H1 (cell line): ENCODE results near the gene DDX4. TPM values are rescaled to one million over a fixed set of nuclear protein-coding genes. Genes with fewer than 3 reads are reported as not detected.

ENCODE experiments used
- CTCF ChIA-PET: fragments of 300-600 bp; sonication (Branson Sonifier 250); formaldehyde crosslinking; loops from one replicate; lab custom pipeline; 2021; ENCODE audit not compliant: partially characterized antibody; lab: Charles Lee
- POLR2A ChIA-PET: fragments of 300-600 bp; sonication (Branson Sonifier 250); formaldehyde crosslinking; loops from one replicate; lab custom pipeline; 2021; ENCODE audit warnings: inconsistent platforms; ENCODE audit not compliant: partially characterized antibody; lab: Charles Lee
- DNase-seq, 2 experiments: peaks; one replicate each; pipeline versions ENCODE4 v3.0.0 to v3.0.0-alpha.2; 2010 to 2022; ENCODE audit warnings: low spot score in 2 of 2, low read depth in 1 of 2, mixed read lengths in 1 of 2
- FAIRE-seq: peaks from 2 replicates; lab custom pipeline; 2011; peaks lifted over from hg19 to GRCh38; lab: Jason Lieb, UNC
- H2AFZ ChIP-seq: 2 replicates; pipeline ENCODE4 v1.8.1; 2012; ENCODE audit warnings: low read length, inconsistent platforms
- H2AK5ac ChIP-seq: 2 replicates; pipeline ENCODE4 v1.6.1; 2013; ENCODE audit warnings: low read depth, low read length
- H2BK120ac ChIP-seq: replicated peaks from 2 replicates; pipeline ENCODE3; 2013; ENCODE audit warnings: low read depth, low read length, inconsistent platforms
- H2BK12ac ChIP-seq: 2 replicates; pipeline ENCODE4 v1.6.1; 2013; ENCODE audit warnings: low read depth, low read length
- H2BK15ac ChIP-seq: 2 replicates; pipeline ENCODE4 v1.6.1; 2013; ENCODE audit warnings: low read length
- H2BK20ac ChIP-seq: 2 replicates; pipeline ENCODE4 v1.6.1; 2013; ENCODE audit warnings: low read length
- H2BK5ac ChIP-seq: 2 replicates; pipeline ENCODE4 v1.6.1; 2013; ENCODE audit warnings: low read depth, low read length
- H3K14ac ChIP-seq: 2 replicates; pipeline ENCODE4 v1.6.1; 2013; ENCODE audit warnings: inconsistent platforms; ENCODE audit not compliant: insufficient read length
- H3K18ac ChIP-seq: 2 replicates; pipeline ENCODE4 v1.6.1; 2013; ENCODE audit warnings: low read length; ENCODE audit errors: extremely low read depth
- H3K23ac ChIP-seq: 2 replicates; pipeline ENCODE4 v1.6.1; 2013; ENCODE audit warnings: inconsistent platforms; ENCODE audit not compliant: insufficient read length
- H3K23me2 ChIP-seq: 2 replicates; pipeline ENCODE4 v1.6.1; 2013; ENCODE audit warnings: low read depth, low read length
- H3K27ac ChIP-seq: 2 replicates; pipeline ENCODE4 v1.6.1; 2011; ENCODE audit warnings: low read depth, low read length, inconsistent platforms
- H3K27me3 ChIP-seq, 4 experiments: replicated peaks in 1 of 4; 1 replicate in 1 of 4; 2 replicates in 3 of 4; pipeline versions ENCODE4 v1.6.1 to v1.8.1; 2011 to 2013; ENCODE audit warnings: low read length in 3 of 4, mild to moderate bottlenecking in 3 of 4, inconsistent platforms in 2 of 4, mixed read lengths in 2 of 4, moderate library complexity in 1 of 4; ENCODE audit not compliant: control insufficient read depth in 3 of 4, insufficient read depth in 3 of 4; ENCODE audit errors: extremely low read depth in 1 of 4
- H3K36me3 ChIP-seq, 4 experiments: 2 replicates each; pipeline versions ENCODE4 v1.6.1 to v1.8.1; 2011 to 2013; ENCODE audit warnings: mild to moderate bottlenecking in 4 of 4, low read length in 3 of 4, moderate library complexity in 2 of 4, control low read depth in 1 of 4, inconsistent platforms in 1 of 4; ENCODE audit not compliant: insufficient read depth in 4 of 4, control insufficient read depth in 2 of 4
- H3K4ac ChIP-seq: replicated peaks from 2 replicates; pipeline ENCODE3; 2013; ENCODE audit warnings: low read length, low read depth, mixed read lengths, inconsistent platforms; ENCODE audit not compliant: insufficient read length
- H3K4me1 ChIP-seq, 4 experiments: replicated peaks in 1 of 4; 1 replicate in 1 of 4; 2 replicates in 3 of 4; pipeline versions ENCODE4 v1.6.1 to v1.8.1; 2011 to 2013; ENCODE audit warnings: low read length in 3 of 4, inconsistent platforms in 2 of 4, mixed read lengths in 1 of 4; ENCODE audit not compliant: insufficient read depth in 4 of 4, control insufficient read depth in 3 of 4
- H3K4me2 ChIP-seq, 2 experiments: 2 replicates each; pipeline versions ENCODE4 v1.6.1 to v1.8.1; 2011 to 2013; ENCODE audit warnings: low read depth in 2 of 2, low read length in 2 of 2, control low read depth in 1 of 2, inconsistent platforms in 1 of 2, mild to moderate bottlenecking in 1 of 2; ENCODE audit not compliant: insufficient read depth in 1 of 2
- H3K4me3 ChIP-seq, 4 experiments: fragments of 200-600, 300-600 bp in 1 of 4; sonication (generic), shearing (Covaris generic), sonication (Bioruptor Twin) in 1 of 4; 2 replicates each; pipeline versions ENCODE4 v1.5.1 to v1.8.1; 2011 to 2016; ENCODE audit warnings: low read length in 4 of 4, low read depth in 3 of 4, control low read depth in 2 of 4, inconsistent platforms in 2 of 4, mild to moderate bottlenecking in 2 of 4, mixed read lengths in 1 of 4, moderate library complexity in 1 of 4; ENCODE audit not compliant: insufficient read depth in 2 of 4; ENCODE audit errors: extremely low read depth in 1 of 4
- H3K56ac ChIP-seq: replicated peaks from 2 replicates; pipeline ENCODE3; 2013; ENCODE audit warnings: low read depth, mild to moderate bottlenecking, mixed read lengths, low read length, inconsistent platforms; ENCODE audit not compliant: insufficient read length
- H3K79me1 ChIP-seq: 2 replicates; pipeline ENCODE4 v1.6.1; 2013; ENCODE audit warnings: low read depth, low read length, control low read depth
- H3K79me2 ChIP-seq, 2 experiments: 2 replicates each; pipeline versions ENCODE4 v1.6.1 to v1.8.1; 2012 to 2013; ENCODE audit warnings: low read length in 2 of 2, mild to moderate bottlenecking in 2 of 2, inconsistent platforms in 1 of 2; ENCODE audit not compliant: insufficient read depth in 2 of 2, control insufficient read depth in 1 of 2
- H3K9ac ChIP-seq, 4 experiments: replicated peaks in 1 of 4; 1 replicate in 1 of 4; 2 replicates in 3 of 4; pipeline versions ENCODE4 v1.6.1 to v1.8.1; 2011 to 2013; ENCODE audit warnings: low read depth in 3 of 4, low read length in 3 of 4, control low read depth in 2 of 4, mild to moderate bottlenecking in 2 of 4, moderate library complexity in 2 of 4, inconsistent platforms in 1 of 4; ENCODE audit errors: extremely low read depth in 1 of 4
- H3K9me3 ChIP-seq, 2 experiments: 2 replicates each; pipeline versions ENCODE4 v1.6.1 to v1.8.1; 2012 to 2013; ENCODE audit warnings: mild to moderate bottlenecking in 2 of 2, moderate library complexity in 2 of 2, control low read depth in 1 of 2, inconsistent platforms in 1 of 2, low read depth in 1 of 2, low read length in 1 of 2, mixed read lengths in 1 of 2; ENCODE audit not compliant: insufficient read depth in 2 of 2
- H4K20me1 ChIP-seq, 2 experiments: replicated peaks in 1 of 2; 2 replicates each; pipeline versions ENCODE3 to v1.8.1; 2011 to 2013; ENCODE audit warnings: inconsistent platforms in 2 of 2, low read length in 2 of 2, mild to moderate bottlenecking in 1 of 2; ENCODE audit not compliant: insufficient read depth in 2 of 2, control insufficient read depth in 1 of 2
- H4K5ac ChIP-seq: 2 replicates; pipeline ENCODE4 v1.6.1; 2013; ENCODE audit warnings: low read length, low read depth, mixed read lengths, inconsistent platforms; ENCODE audit not compliant: insufficient read length
- H4K8ac ChIP-seq: 2 replicates; pipeline ENCODE4 v1.8.0; 2013; ENCODE audit warnings: mild to moderate bottlenecking, moderate library complexity, low read length, inconsistent platforms; ENCODE audit not compliant: insufficient read depth; ENCODE audit errors: extremely low read depth
- H4K91ac ChIP-seq: replicated peaks from 2 replicates; pipeline ENCODE3; 2013; ENCODE audit warnings: low read length, mixed read lengths, inconsistent platforms; ENCODE audit not compliant: insufficient read length
- ASH2L ChIP-seq: fragments of 200-600, 300-600 bp; sonication (generic); IDR thresholded peaks from one replicate; pipeline ENCODE4 v1.7.1; 2017; ENCODE audit warnings: low read length
- CREB1 ChIP-seq: IDR thresholded peaks from 2 replicates; pipeline ENCODE4 v1.6.1; 2012; ENCODE audit warnings: inconsistent platforms
- EP300 ChIP-seq, 2 experiments: IDR thresholded peaks; 1 replicate in 1 of 2; 2 replicates in 1 of 2; pipeline ENCODE4 v1.6.1; 2011 to 2012; ENCODE audit warnings: low read depth in 2 of 2, low read length in 2 of 2, mild to moderate bottlenecking in 2 of 2, borderline replicate concordance in 1 of 2, inconsistent platforms in 1 of 2, moderate library complexity in 1 of 2
- HDAC2 ChIP-seq, 2 experiments: fragments of 300-600 bp in 1 of 2; sonication (generic) in 1 of 2; IDR thresholded peaks; 2 replicates each; pipeline ENCODE4 v1.6.1; 2011 to 2012; ENCODE audit warnings: low read depth in 2 of 2, low read length in 2 of 2, mild to moderate bottlenecking in 2 of 2, moderate library complexity in 2 of 2, borderline replicate concordance in 1 of 2, inconsistent platforms in 1 of 2
- NANOG ChIP-seq: IDR thresholded peaks from 2 replicates; pipeline ENCODE4 v1.6.1; 2011; ENCODE audit warnings: low read length, low read depth, mild to moderate bottlenecking, inconsistent platforms; ENCODE audit not compliant: insufficient read depth, poor library complexity, severe bottlenecking
- RBBP5 ChIP-seq: IDR thresholded peaks from 2 replicates; pipeline ENCODE4 v1.7.1; 2012; ENCODE audit warnings: low read depth, mild to moderate bottlenecking, inconsistent platforms, low read length, moderate library complexity, borderline replicate concordance
- SIRT6 ChIP-seq: IDR thresholded peaks from one replicate; pipeline ENCODE4 v1.7.1; 2012; ENCODE audit warnings: low read length, inconsistent platforms
- SP2 ChIP-seq: IDR thresholded peaks from 2 replicates; pipeline ENCODE4 v1.6.1; 2012; ENCODE audit warnings: mild to moderate bottlenecking, low read length, inconsistent platforms
- SP4 ChIP-seq: IDR thresholded peaks from 2 replicates; pipeline ENCODE4 v1.6.1; 2012; ENCODE audit warnings: low read length, inconsistent platforms
- TBP ChIP-seq: IDR thresholded peaks from 2 replicates; pipeline ENCODE4 v1.6.1; 2011; ENCODE audit warnings: low read depth, low read length, improper control_type of control experiment
- TCF12 ChIP-seq: IDR thresholded peaks from 2 replicates; pipeline ENCODE4 v1.6.1; 2011; ENCODE audit warnings: low read depth, mild to moderate bottlenecking, low read length
- WGBS, 2 experiments: shearing (Covaris generic) in 1 of 2; methylation state at CpG; one replicate each; pipeline versions ENCODE4 v1.1.6 to v1.1.7; 2013 to 2015; ENCODE audit warnings: low lambda C conversion rate in 2 of 2, mixed read lengths in 2 of 2, inconsistent platforms in 1 of 2, low coverage in 1 of 2, missing lambda C conversion rate in 1 of 2; ENCODE audit not compliant: insufficient replicate concordance in 2 of 2, insufficient coverage in 1 of 2, insufficient read length in 1 of 2; ENCODE audit errors: extremely low coverage in 1 of 2, missing lambda C conversion rate in 1 of 2; 5-methylcytosine and 5-hydroxymethylcytosine counted together
- polyA plus RNA-seq, 7 experiments: library from polyadenylated mRNA; depleted of rRNA in 3 of 7; stranded (reverse) in 5 of 7; unstranded in 2 of 7; fragments of >200 nt in 5 of 7; fragments of 200-250 nt in 2 of 7; gene quantifications; 1 replicate in 5 of 7; 2 replicates in 1 of 7; 4 replicates in 1 of 7; pipeline versions ENCODE4 v1.2.1 to v1.2.3, GENCODE V29; 2011 to 2013; ENCODE audit warnings: missing spikeins in 2 of 7, mixed read lengths in 2 of 7
- total RNA-seq: library from RNA; stranded (reverse); fragmentation: NEBNext Ultra II Directional; extraction: Animal tissue kit (Norgen Biotek cat#: 25700); gene quantifications from 2 replicates; pipeline ENCODE4 v1.2.1, GENCODE V29; 2021
- TF ChIP-seq, protein P1 (sequence below): IDR thresholded peaks from 2 replicates; pipeline ENCODE4 v1.6.1; 2012; ENCODE audit warnings: inconsistent platforms
- TF ChIP-seq, protein P2 (sequence below): IDR thresholded peaks from 2 replicates; pipeline ENCODE4 v1.6.1; 2012; ENCODE audit warnings: low read length, inconsistent platforms

DDX4 gene
- total and polyA plus RNA-seq, 2 of the 8 experiments (the other 6 are each of a cell fraction or from before 2014, with no cell fraction given): 0.15 TPM; not detected in 1

DNA sequence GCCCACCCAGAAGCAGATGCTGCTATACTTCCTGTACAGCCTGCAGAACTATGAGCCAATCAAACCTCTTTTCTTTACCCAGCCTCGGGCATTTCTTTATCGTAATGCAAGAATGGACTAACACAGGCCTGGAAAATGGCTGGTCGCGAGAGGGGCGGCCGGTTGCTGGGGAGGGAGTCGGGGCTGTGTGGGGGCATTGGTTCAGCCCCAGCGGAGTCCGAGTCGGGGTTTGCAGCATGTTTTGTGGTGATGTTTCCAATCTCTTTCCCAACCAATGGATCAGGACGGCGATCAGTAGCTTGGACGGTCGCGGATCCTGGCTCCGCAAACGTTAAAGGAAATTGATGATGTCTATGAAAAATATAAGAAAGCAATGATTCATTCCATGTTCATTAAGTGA is 94.6 kb downstream of the DDX4 start:
- H4K91ac ChIP-seq: no peak overlapping the region
- H3K36me3 ChIP-seq: no peaks in the 10 kb centered on the region
- H3K9ac ChIP-seq: no peak overlapping the region
- no peak overlapping the region for H3K27ac ChIP-seq
- CTCF ChIA-PET: no interaction called here
- POLR2A ChIA-PET: no interaction called here
- H2BK20ac ChIP-seq: no peak overlapping the region
- H3K4me1 ChIP-seq: no peaks in the 10 kb centered on the region
- no peak overlapping the region for H3K4ac ChIP-seq
- no peaks in the 10 kb centered on the region for H3K23me2 ChIP-seq
- no peak overlapping the region for H2AK5ac ChIP-seq
- FAIRE-seq (no peak), DNase-seq (no peak)
- no peak overlapping the region for H4K8ac ChIP-seq
- no peak overlapping the region for H2BK5ac ChIP-seq
- H3K14ac ChIP-seq: no peak overlapping the region
- no peaks in the 10 kb centered on the region; a peak in 1 of 7 replicates for H3K27me3 ChIP-seq
- no peaks in the 10 kb centered on the region for H3K79me2 ChIP-seq
- no peaks in the 10 kb centered on the region for H3K79me1 ChIP-seq
- no peaks in the 10 kb centered on the region for H3K9me3 ChIP-seq
- H2BK12ac ChIP-seq: no peak overlapping the region
- no peak overlapping the region for H4K5ac ChIP-seq
- no peak overlapping the region for H3K56ac ChIP-seq
- H2BK120ac ChIP-seq: no peak overlapping the region
- no peaks in the 10 kb centered on the region for H4K20me1 ChIP-seq
- no peak overlapping the region for H3K4me2 ChIP-seq
- no peak overlapping the region for H2AFZ ChIP-seq
- H2BK15ac ChIP-seq: no peak overlapping the region
- H3K23ac ChIP-seq: no peak overlapping the region
- no peak overlapping the region for H3K18ac ChIP-seq
- 94% methylated on average over 17 of the region's 17 CpGs; no CpG with 5 or more reads in 1 of the 2 experiments for WGBS, 2 experiments
- no peak overlapping the region for H3K4me3 ChIP-seq
- TF ChIP-seq, protein P1, sequence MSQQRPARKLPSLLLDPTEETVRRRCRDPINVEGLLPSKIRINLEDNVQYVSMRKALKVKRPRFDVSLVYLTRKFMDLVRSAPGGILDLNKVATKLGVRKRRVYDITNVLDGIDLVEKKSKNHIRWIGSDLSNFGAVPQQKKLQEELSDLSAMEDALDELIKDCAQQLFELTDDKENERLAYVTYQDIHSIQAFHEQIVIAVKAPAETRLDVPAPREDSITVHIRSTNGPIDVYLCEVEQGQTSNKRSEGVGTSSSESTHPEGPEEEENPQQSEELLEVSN: no peak
- TF ChIP-seq SIRT6: no peak
- no peak for TF ChIP-seq TCF12
- TF ChIP-seq NANOG: no peak
- no peak for TF ChIP-seq TBP
- TF ChIP-seq, protein P2, sequence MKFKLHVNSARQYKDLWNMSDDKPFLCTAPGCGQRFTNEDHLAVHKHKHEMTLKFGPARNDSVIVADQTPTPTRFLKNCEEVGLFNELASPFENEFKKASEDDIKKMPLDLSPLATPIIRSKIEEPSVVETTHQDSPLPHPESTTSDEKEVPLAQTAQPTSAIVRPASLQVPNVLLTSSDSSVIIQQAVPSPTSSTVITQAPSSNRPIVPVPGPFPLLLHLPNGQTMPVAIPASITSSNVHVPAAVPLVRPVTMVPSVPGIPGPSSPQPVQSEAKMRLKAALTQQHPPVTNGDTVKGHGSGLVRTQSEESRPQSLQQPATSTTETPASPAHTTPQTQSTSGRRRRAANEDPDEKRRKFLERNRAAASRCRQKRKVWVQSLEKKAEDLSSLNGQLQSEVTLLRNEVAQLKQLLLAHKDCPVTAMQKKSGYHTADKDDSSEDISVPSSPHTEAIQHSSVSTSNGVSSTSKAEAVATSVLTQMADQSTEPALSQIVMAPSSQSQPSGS: no peak
- no peak for TF ChIP-seq SP2
- TF ChIP-seq ASH2L: no peak
- no peak for TF ChIP-seq HDAC2 (IDR thresholded peaks at IDR 0.05; ENCODE audit: borderline replicate concordance in 1 of 2, low read depth in 2 of 2, low read length in 2 of 2)
- no peak for TF ChIP-seq RBBP5
- no peak for TF ChIP-seq CREB1
- no peak for TF ChIP-seq SP4
- TF ChIP-seq EP300 (IDR thresholded peaks at IDR 0.05; ENCODE audit: borderline replicate concordance in 1 of 2, low read depth in 2 of 2, low read length in 2 of 2): no peak
